Lower lobe of right lung (tissue), 2 donors: Measurements from ENCODE around the gene SCGN. TPM values are rescaled to one million over a fixed set of nuclear protein-coding genes. Genes with fewer than 3 reads are reported as not detected.

Experiments used
- ATAC-seq, 2 donors: fragments of 200-7000 bp; cut with Tn5 transposase; one replicate each; pipeline ENCODE4 v1.9.1; 2020 to 2022; ENCODE audit warnings: mild to moderate bottlenecking in 2 of 2, moderate library complexity in 2 of 2
- DNase-seq: peaks from one replicate; pipeline ENCODE4 v3.0.0-alpha.2; 2020
- H3K27ac ChIP-seq: fragments of 200-600 bp; one replicate; pipeline ENCODE4 v1.8.0; 2022
- H3K27me3 ChIP-seq: fragments of 200-600 bp; one replicate; pipeline ENCODE4 v1.8.0; 2022; ENCODE audit warnings: low read depth
- H3K36me3 ChIP-seq: fragments of 200-600 bp; one replicate; pipeline ENCODE4 v1.8.0; 2022; ENCODE audit warnings: mild to moderate bottlenecking
- H3K4me1 ChIP-seq: fragments of 200-600 bp; one replicate; pipeline ENCODE4 v1.8.0; 2022
- H3K4me3 ChIP-seq: fragments of 200-600 bp; one replicate; pipeline ENCODE4 v1.8.0; 2022; ENCODE audit warnings: mild to moderate bottlenecking
- H3K9me3 ChIP-seq: fragments of 200-600 bp; one replicate; pipeline ENCODE4 v1.8.0; 2022
- CTCF ChIP-seq: fragments of 200-600 bp; IDR thresholded peaks from one replicate; pipeline ENCODE4 v1.8.0; 2022; ENCODE audit warnings: antibody characterized with exemption, mild to moderate bottlenecking
- intact Hi-C: fragments of 100-400 bp; cut with DNase I; formaldehyde crosslinking; loops from one replicate; pipeline ENCODE4 v1.11.0; 2022
- long read RNA-seq: library from polyadenylated mRNA; unstranded; transcript quantifications from one replicate; pipeline ENCODE4 v2.0.0, GENCODE V29; 2021
- total RNA-seq: library from RNA; stranded (reverse); fragmentation: NEBNext Ultra II Directional; extraction: Animal tissue kit (Norgen Biotek cat#: 25700); gene quantifications from one replicate; pipeline ENCODE4 v1.2.1, GENCODE V29; 2021
- donor health status: DM: no; HTN: yes; CAD: no; lungs with severe emphysema.

SCGN gene, protein sequence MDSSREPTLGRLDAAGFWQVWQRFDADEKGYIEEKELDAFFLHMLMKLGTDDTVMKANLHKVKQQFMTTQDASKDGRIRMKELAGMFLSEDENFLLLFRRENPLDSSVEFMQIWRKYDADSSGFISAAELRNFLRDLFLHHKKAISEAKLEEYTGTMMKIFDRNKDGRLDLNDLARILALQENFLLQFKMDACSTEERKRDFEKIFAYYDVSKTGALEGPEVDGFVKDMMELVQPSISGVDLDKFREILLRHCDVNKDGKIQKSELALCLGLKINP
- not detected for total RNA-seq
- long read RNA-seq = 0 reads

DNA sequence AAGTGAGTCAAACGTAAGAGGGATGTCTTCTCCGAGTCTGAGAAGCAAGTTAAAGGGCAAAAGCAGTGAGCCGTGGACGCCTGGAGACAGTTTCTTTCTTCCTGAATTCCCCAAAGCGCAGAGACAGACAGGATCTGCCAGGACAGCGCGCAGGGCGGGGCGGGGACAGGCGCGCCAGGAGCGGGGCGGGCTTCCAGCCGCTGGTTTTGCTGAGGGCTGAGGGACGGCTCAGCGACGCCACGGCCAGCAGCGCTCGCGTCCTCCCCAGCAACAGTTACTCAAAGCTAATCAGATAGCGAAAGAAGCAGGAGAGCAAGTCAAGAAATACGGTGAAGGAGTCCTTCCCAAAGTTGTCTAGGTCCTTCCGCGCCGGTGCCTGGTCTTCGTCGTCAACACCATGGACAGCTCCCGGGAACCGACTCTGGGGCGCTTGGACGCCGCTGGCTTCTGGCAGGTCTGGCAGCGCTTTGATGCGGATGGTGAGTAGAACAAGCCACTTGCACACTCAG is at the start of gene SCGN:
Gene SCGN, plus strand, starts transcription at position 209 of the 509 bp plus-strand sequence. Its CDS starts 189 bp downstream, at position 398.
- no peaks in the 10 kb centered on the region for H3K4me1 ChIP-seq
- intact Hi-C loops = no loop called here
- TF ChIP-seq CTCF = no peak
- H3K4me3 ChIP-seq = no peak within 1 kb of the TSS
- peak; percentile 72 to 73 for ATAC-seq
- H3K27me3 ChIP-seq = peaks cover 43% of the 10 kb centered on the region
- H3K9me3 ChIP-seq = no peaks in the 10 kb centered on the region
- peak; percentile 62 for DNase-seq
- no peak within 1 kb of the TSS for H3K27ac ChIP-seq
- no peaks in the 10 kb centered on the region for H3K36me3 ChIP-seq

GRCh38 chr6:25602674-25602982 is 49.4 kb upstream of the SCGN start:
- Histone ChIP-seq H3K27me3 (no peaks in the 10 kb centered on the region), H3K9me3 (no peaks in the 10 kb centered on the region), H3K36me3 (peaks cover 14% of the 10 kb centered on the region), H3K4me3 (no peak overlapping the region), H3K27ac (no peak overlapping the region), H3K4me1 (no peaks in the 10 kb centered on the region)
- intact Hi-C loops = no loop called here
- ATAC-seq = no peak
- no peak for DNase-seq
- peak; percentile 6 for TF ChIP-seq CTCF

DNA sequence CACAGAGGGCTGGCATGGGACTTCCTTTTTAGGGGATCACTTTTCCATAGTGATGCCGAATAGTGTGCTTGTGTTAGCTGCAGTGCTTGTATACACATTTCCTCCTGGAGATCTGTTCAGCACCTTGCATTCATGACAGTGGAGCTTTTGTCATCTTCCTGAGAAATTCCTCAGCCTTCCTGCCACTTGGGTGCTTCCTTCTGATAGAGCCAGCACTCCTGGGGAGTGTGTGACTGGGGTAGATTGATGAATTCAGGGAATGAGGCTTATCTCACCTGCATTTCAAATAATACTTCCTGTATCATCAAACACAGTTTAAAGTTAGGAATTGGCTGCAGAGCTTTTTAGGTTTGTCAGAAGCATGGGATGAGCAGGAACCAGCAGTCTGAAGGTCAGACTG is 48.8 kb upstream of the SCGN start:
- TF ChIP-seq CTCF = no peak
- peaks cover 15% of the 10 kb centered on the region for H3K36me3 ChIP-seq
- no peak overlapping the region for H3K27ac ChIP-seq
- no peaks in the 10 kb centered on the region for H3K4me1 ChIP-seq
- ATAC-seq (no peak), DNase-seq (no peak)
- H3K4me3 ChIP-seq = no peak overlapping the region
- H3K27me3 ChIP-seq = no peaks in the 10 kb centered on the region
- H3K9me3 ChIP-seq = no peaks in the 10 kb centered on the region
- intact Hi-C loops = no loop called here

- intact Hi-C loops = no loop called here
- no peaks in the 10 kb centered on the region for H3K27me3 ChIP-seq
- H3K9me3 ChIP-seq = no peaks in the 10 kb centered on the region
- TF ChIP-seq CTCF = no peak
- ATAC-seq (no peak), DNase-seq (no peak)
- H3K27ac ChIP-seq = no peak overlapping the region
- peaks cover 35% of the 10 kb centered on the region for H3K36me3 ChIP-seq
- no peaks in the 10 kb centered on the region for H3K4me1 ChIP-seq
- H3K4me3 ChIP-seq = no peak overlapping the region
Measured at GRCh38 chr6:25606151-25606550, 45.9 kb upstream of the SCGN start.

DNA sequence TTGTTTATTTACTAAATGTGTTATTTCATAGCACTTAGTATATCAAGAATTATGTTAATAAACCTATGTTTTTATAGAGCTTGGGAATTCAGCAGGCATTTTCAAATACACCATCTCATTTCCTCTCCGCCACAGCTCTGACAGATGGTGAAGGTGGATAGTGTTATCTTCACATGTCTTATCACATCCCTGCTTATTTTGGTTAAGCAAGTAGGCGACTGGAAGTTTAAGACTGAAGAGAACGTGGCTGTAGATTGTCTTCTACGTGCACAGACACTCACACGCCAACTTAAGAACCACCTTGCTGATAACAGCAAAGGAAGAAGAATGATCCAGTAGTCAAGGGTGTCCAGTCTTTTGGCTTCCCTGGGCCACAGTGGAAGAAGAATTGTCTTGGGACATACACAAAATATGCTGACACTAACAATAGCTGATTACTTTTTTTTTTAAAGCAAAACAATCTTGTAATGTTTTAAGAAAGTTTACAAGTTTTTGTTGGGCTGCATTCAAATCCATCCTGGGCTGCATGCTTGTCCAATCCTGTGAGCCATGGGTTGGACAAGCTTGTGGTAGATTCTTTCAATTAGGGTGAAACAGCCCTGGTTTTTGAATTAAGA is 43.3 kb upstream of the SCGN start:
- intact Hi-C loops = no loop called here
- ATAC-seq = no peak

More for the DNA sequence above, 43.3 kb upstream of the SCGN start:
- DNase-seq = no peak
- peaks cover 39% of the 10 kb centered on the region for H3K36me3 ChIP-seq
- no peak overlapping the region for H3K27ac ChIP-seq
- TF ChIP-seq CTCF = no peak
- H3K27me3 ChIP-seq = no peaks in the 10 kb centered on the region
- H3K4me3 ChIP-seq = no peak overlapping the region
- no peaks in the 10 kb centered on the region for H3K4me1 ChIP-seq
- H3K9me3 ChIP-seq = no peaks in the 10 kb centered on the region
